ENCODE data around the gene ARHGAP6. TPM values are rescaled to one million over a fixed set of nuclear protein-coding genes. Genes with fewer than 3 reads are reported as not detected.

Gene ARHGAP6
- total and polyA plus RNA-seq, 7 donors: 1.8 to 20.6 (median 6.4) TPM

GRCh38 chrX:11424903-11425674, 240.6 kb downstream of the ARHGAP6 start:
- ATAC-seq: no peak
- Histone ChIP-seq H3K27ac (no peak overlapping the region), H3K36me3 (ENCODE audit: insufficient read depth in 1 of 2, low read depth in 1 of 2) (no peaks in the 10 kb centered on the region), H3K4me1 (no peaks in the 10 kb centered on the region), H3K27me3 (ENCODE audit: insufficient read depth in 3 of 3, low read length in 2 of 3) (no peaks in the 10 kb centered on the region), H3K9me3 (no peaks in the 10 kb centered on the region), H3K4me3 (no peak overlapping the region)
- TF ChIP-seq, protein P1, sequence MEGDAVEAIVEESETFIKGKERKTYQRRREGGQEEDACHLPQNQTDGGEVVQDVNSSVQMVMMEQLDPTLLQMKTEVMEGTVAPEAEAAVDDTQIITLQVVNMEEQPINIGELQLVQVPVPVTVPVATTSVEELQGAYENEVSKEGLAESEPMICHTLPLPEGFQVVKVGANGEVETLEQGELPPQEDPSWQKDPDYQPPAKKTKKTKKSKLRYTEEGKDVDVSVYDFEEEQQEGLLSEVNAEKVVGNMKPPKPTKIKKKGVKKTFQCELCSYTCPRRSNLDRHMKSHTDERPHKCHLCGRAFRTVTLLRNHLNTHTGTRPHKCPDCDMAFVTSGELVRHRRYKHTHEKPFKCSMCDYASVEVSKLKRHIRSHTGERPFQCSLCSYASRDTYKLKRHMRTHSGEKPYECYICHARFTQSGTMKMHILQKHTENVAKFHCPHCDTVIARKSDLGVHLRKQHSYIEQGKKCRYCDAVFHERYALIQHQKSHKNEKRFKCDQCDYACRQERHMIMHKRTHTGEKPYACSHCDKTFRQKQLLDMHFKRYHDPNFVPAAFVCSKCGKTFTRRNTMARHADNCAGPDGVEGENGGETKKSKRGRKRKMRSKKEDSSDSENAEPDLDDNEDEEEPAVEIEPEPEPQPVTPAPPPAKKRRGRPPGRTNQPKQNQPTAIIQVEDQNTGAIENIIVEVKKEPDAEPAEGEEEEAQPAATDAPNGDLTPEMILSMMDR (IDR thresholded peaks at IDR 0.05): no peak
- intact Hi-C loops (cut with DNase I): no loop called here
- no peak for DNase-seq
- WGBS, 3 donors: 50 to 79% (median 61%) methylated on average over 7 of the region's 7 CpGs

DNA sequence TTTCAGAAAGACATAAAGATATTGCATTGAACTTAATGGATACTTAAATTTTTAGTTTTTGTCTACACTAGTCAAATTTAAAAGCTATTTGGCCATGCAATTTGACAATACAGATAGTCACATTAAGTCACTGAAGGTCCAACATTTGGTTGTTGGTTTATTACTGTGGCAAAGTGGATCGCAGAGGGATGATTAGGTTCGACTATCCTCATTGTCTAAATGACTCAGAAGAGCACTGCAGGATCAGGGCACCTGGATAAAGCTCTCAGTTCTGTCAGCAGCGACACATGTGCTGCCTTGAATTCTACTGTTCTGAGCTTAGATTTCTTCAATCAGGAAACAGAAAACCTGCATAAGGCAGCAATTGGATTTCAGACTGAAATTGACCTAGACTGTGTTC, 241.8 kb downstream of the ARHGAP6 start:
- no peak overlapping the region for H3K4me3 ChIP-seq
- intact Hi-C loops (cut with DNase I): no loop called here
- no peaks in the 10 kb centered on the region for H3K4me1 ChIP-seq
- 66 to 87% (median 74%) methylated on average over 3 of the region's 3 CpGs for WGBS, 3 donors
- ATAC-seq (no peak), DNase-seq (no peak)
- TF ChIP-seq, protein P1 (IDR thresholded peaks at IDR 0.05): no peak
- no peaks in the 10 kb centered on the region for H3K36me3 ChIP-seq (ENCODE audit: insufficient read depth in 1 of 2, low read depth in 1 of 2)
- no peaks in the 10 kb centered on the region for H3K27me3 ChIP-seq (ENCODE audit: insufficient read depth in 3 of 3, low read length in 2 of 3)
- H3K27ac ChIP-seq: peak overlapping the region; percentile 34
- no peaks in the 10 kb centered on the region for H3K9me3 ChIP-seq

DNA sequence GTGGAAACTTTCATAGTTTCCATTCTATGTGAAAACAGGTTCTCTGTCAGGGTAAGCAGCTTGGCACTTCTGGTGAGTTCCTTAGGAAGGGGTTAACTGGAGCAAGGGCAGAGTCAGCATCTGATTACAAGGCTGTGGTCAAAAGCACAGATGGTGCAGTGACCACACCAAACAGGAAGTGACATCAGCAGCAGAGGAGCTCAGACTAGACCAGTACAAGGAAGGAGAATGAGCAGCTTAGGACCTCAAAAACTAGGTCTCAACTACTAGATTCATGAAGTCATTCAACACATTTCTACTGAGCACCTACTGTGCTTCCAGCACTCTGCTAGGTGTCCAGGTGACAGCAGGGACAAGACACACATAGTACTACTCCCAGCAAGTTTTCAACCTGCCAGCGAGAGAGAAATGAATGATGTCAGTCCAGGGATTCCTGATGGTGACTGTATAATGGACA, 242.3 kb downstream of the ARHGAP6 start:
- ATAC-seq (peak; percentile 55 to 68 (median 64)), DNase-seq (peak in 1 of 2 donors; percentile 15)
- Histone ChIP-seq H3K9me3 (no peaks in the 10 kb centered on the region), H3K4me1 (no peaks in the 10 kb centered on the region), H3K36me3 (ENCODE audit: insufficient read depth in 1 of 2, low read depth in 1 of 2) (no peaks in the 10 kb centered on the region), H3K4me3 (no peak overlapping the region), H3K27me3 (ENCODE audit: insufficient read depth in 3 of 3, low read length in 2 of 3) (no peaks in the 10 kb centered on the region), H3K27ac (peak overlapping the region; percentile 34)
- intact Hi-C loops (cut with DNase I): no loop called here
- TF ChIP-seq, protein P1 (IDR thresholded peaks at IDR 0.05): no peak
- WGBS, 3 donors: 89 to 97% (median 93%) methylated on average over 1 of the region's 1 CpG

- H3K27ac ChIP-seq: no peak overlapping the region
- peaks cover 1% of the 10 kb centered on the region for H3K9me3 ChIP-seq
- no peak for DNase-seq
- H3K4me3 ChIP-seq: no peak overlapping the region
- no peaks in the 10 kb centered on the region for H3K27me3 ChIP-seq (ENCODE audit: insufficient read depth in 3 of 3, low read length in 2 of 3)
- TF ChIP-seq, protein P1 (IDR thresholded peaks at IDR 0.05): no peak
- no peaks in the 10 kb centered on the region for H3K36me3 ChIP-seq (ENCODE audit: insufficient read depth in 1 of 2, low read depth in 1 of 2)
- H3K4me1 ChIP-seq: no peaks in the 10 kb centered on the region
- ATAC-seq: no peak
- intact Hi-C loops (cut with DNase I): no loop called here
Observed at GRCh38 chrX:11422525-11422857, 243.2 kb downstream of the ARHGAP6 start.
